H54 (cell line): Measurements from ENCODE around the gene PBXIP1.
A peak's percentile ranks its signal among the peaks of the same experiment; 100 is the strongest.

Experiments
- DNase-seq: peaks from one replicate; pipeline ENCODE4 v3.0.0; 2011; ENCODE audit warnings: low spot score, mixed read lengths; ENCODE audit not compliant: insufficient read length
- FAIRE-seq: peaks from 3 replicates; lab custom pipeline; 2011; peaks lifted over from hg19 to GRCh38; lab: Jason Lieb, UNC
- POLR2A ChIP-seq: IDR thresholded peaks from 2 replicates; pipeline ENCODE4 v1.6.1; 2011; ENCODE audit warnings: low read depth, mild to moderate bottlenecking, low read length

Gene PBXIP1, protein sequence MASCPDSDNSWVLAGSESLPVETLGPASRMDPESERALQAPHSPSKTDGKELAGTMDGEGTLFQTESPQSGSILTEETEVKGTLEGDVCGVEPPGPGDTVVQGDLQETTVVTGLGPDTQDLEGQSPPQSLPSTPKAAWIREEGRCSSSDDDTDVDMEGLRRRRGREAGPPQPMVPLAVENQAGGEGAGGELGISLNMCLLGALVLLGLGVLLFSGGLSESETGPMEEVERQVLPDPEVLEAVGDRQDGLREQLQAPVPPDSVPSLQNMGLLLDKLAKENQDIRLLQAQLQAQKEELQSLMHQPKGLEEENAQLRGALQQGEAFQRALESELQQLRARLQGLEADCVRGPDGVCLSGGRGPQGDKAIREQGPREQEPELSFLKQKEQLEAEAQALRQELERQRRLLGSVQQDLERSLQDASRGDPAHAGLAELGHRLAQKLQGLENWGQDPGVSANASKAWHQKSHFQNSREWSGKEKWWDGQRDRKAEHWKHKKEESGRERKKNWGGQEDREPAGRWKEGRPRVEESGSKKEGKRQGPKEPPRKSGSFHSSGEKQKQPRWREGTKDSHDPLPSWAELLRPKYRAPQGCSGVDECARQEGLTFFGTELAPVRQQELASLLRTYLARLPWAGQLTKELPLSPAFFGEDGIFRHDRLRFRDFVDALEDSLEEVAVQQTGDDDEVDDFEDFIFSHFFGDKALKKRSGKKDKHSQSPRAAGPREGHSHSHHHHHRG

DNA sequence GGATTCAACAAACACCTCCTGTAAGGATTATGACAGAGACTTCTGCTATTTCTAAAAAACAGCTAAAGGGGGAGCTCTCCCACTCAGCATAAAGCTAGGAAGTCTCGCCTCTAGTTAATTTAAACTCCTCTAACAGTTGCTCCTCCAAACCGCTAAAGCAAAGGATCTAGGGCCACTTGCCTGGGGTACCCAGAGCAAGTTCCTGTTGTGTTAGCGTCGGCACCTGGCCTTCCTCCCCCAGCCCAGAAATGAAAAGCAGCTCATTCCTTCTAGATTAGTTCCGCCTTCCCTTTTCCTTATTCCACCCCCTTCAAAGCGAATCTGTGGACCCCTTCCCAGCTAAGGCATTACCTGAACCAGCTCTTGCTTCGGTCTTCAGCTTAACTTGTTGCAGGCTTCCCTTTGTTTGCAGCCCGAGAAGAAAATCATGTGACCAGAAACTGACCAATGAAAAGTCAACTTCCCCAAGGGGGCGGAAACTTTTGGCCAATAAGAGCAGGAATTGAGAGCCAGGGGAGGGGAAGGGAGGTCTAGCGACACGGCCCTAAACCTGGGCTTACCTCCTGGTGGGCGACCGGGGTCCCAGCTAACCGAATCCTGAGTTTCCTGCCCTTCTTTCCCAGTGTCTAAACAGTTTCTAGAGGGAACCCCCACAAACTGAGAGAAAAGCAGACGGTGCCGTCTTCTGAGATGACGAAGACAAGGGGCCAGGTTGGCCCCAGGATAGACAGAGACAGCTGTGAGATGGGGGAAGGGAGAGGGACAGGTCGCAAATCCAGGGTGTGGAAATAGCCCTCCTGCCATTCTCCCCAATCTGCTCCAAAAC, at the start of gene PBXIP1:
Gene PBXIP1 (minus strand): TSS at position 382 of the 826 bp plus-strand sequence. CDS start 2,378 bp downstream, outside the sequence.
- no peak for FAIRE-seq
- peak; percentile 28; the same call in 1 of the 2 replicates for TF ChIP-seq POLR2A
- DNase-seq: peak; percentile 94

DNA sequence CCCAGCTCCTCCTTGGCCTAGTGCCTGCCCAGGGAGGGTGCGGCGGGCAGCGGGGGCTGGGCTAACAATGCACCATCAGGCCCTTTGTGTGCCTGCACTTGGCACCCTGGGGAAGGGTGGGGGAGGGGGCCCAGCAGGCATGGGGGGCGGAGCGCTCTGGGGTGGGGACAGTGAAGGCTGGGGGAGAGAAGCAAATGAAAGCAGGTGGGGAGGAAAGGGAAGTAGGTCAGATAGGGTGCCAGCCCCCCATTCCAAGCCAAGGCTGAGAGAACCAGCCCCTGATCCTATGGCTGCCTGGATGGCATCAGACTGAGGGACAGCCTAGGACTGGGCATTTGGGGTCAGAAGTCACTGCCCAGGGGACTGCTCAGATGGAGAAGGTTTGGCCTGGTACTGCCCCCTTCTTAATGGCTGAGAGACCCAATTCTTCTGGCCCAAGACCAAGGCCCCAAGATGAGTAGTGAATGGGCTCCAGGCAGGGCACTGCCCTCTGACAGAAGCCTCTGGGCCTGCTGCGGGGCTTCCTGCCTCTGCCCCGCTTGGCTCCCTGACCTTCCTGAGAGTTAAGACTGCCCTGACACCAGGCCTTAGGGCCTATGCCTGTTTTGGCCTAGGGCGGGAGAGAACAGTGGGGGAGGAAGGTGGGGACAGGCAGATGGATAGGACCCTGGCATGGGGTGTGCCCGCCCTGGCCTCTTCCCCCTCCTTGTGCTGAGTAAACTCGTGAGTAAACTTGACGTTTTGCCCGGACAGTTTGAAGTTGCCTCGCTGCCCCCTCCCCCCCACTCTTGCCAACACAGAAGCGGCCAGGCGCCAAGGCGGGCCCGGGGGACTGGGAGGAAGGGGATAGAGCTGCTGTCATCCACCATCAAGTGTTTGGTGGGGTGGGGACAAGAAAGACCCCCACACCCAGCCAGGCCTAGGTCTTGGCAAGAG, 49.4 kb upstream of the PBXIP1 start:
- FAIRE-seq: peak; percentile 69
- TF ChIP-seq POLR2A: no peak
- DNase-seq: peak; percentile 76

DNA sequence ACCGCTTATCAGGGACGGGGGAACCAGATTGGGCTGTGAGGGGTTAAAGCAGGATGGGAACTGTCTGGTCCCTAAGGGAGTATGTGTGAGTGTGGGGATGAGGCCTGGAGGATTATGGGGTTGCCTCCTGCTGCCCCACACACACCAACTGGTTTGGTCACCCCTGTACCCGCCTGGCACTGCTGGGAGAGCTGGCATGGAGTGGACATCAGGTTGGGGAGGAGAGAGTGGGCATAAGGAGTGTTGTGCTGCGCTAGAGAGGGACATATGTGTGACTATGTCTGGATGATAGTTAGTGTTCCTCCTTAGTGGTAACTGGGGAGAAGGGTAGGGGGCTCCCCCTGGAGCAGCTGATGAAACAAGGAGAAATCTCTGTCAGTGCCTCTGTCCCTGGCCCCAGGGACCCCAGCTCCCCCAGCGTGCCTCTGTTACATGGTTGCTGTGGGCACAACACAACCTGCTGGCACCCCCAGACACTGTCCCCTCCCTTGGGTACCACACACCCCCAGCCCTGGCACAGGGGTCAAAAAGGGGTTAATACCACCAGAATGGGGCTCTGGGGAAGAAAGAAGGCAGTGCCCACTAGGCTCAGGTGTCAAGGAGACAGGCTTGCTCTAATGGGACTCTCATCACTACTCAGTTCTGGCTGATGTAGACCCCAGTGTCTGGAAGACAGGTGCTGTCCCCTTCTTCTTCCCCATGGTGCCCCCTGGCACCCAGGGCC, 48.6 kb upstream of the PBXIP1 start:
- FAIRE-seq (no peak), DNase-seq (no peak)
- TF ChIP-seq POLR2A: no peak

DNA sequence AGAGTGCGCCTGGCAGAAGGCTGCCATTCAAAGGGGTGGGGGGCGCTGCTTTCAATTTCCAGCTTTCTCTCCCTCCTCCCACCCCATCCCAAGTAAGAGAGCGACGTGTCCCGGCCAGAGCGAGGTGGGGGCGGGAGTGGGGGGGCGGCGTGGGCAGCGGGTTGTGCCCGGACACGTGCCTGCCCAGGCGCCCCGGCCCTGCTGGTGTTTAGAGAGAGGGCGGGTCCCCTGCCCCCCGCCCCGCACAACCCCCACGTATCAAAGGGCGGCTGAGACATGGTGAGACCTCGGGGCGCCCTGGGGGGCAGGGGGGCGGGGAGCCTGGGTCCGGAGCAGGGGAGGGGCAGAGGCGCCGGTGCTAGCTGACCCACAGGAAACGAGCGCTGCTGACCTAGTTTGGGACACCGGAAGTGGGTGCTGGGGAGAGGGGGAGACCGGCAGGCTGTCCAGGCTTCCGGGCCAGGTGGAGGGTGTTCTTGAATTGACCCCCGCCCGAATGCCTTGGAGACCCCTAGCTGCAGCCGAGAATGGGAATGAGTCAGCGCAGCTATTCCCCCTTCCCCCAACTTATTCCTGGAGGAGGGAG, 48.0 kb upstream of the PBXIP1 start:
- peak; percentile 8; the same call in 1 of the 2 replicates for TF ChIP-seq POLR2A
- FAIRE-seq (no peak), DNase-seq (peak; percentile 72)

DNA sequence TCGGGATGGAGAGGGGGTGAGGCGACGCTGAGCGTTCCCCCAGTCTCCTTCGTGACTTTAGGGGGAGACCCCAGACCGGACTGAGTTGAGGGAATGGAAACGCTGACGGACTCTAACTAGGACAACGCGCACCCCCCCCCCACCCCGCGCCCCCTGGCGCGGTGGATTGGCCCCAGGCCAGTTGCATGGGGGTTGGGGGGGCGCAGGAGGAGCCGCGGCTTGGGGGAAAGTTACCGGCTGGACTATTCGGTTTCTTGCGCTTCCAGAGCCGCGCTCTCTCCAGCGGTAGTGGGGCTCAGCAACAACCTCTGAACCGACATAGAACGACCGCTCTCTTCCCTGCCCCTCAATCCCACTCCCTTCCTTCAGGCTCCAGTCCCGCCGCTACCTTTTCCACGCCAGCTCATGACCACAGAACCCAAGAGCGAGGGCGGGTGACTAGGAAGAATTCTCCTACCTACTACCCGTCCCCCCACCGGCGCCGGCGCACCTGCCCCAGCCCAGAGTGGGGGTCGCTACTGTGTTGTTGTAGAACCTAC, 47.4 kb upstream of the PBXIP1 start:
- FAIRE-seq (no peak), DNase-seq (no peak)
- no peak; the same call in 1 of the 2 replicates for TF ChIP-seq POLR2A

DNA sequence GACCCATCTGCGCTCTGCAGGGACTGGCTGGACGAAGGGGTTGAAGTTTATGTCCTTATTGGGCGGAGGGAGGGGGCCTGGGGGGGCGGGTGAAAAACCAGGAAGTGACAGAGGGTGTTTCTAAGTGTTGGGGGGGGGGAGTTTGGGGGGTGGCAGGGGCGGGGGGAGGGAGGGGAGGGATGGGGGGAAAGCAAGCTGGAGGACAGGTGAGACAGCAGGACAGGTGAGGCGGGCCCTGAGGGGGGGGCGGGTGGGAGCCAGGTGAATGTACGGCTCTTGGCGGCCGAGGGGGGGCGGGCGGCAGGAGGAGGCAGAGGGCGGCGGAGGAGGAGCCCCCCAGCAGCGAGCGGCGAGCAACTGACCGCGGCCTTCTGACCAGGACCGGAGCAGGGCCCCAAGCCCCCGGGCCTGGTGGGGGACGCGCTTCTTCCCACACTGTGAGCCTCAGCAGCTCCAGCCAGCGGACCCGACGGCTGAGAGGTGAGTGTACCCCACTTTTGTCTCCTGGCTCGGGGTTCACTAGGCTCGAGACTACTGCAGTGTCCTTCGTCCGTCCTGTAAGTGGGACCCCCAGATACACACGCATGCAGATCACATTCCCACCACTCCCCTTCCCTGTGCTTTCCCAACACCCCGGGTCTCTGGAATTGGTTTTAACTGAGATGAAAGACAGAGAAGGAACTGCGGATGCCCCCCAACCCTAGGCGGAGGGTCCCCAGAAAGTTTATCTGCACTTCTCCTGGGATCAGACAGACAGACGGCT, 46.7 kb upstream of the PBXIP1 start, which contains the start of gene ZBTB7B:
Gene ZBTB7B (plus strand): TSS at position 339 of the 763 bp plus-strand sequence. CDS start 11,859 bp downstream, outside the sequence.
- TF ChIP-seq POLR2A: no peak
- DNase-seq (no peak), FAIRE-seq (no peak)

DNA sequence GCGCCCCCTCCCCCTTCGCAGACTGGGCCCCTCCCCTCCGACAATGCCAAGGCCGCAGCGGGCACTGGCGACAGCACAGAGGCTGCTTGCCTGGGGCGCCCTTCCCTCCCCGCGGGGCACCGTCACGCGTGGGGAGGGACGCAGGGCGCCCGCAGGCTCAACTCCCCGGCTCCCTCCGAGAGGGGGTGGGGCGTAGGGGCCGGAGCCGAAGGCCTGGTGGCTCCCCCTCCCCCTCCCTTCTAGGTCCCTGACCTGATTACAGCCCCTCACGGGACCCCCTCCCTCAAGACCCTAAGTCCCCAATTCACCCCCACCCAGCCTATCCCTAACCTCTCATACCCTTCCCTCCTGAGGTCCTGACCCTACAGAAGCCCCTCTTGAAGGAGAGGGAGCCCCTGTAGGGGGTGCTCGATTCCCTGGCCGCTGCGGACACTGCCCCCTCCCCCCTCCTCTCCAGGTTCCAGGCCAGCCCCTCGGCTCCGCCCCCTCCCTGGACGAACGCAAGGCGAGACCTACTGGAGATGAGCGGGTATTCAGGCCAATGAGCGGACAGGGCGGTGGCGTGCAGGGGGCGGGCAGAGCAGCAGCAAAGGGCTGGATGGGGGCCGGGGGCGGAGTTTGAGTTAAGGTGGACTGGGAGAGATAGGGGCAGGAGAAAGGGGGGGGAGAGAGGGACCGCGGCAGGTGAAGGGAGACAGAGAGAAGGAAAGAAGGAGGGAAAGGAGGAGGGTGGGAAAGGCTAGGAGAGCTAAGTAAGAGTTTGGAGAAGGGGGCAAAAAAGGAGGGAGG, 46.0 kb upstream of the PBXIP1 start:
- TF ChIP-seq POLR2A: peak; percentile 8; the same call in 1 of the 2 replicates
- no peak for FAIRE-seq
- peak; percentile 94 for DNase-seq

DNA sequence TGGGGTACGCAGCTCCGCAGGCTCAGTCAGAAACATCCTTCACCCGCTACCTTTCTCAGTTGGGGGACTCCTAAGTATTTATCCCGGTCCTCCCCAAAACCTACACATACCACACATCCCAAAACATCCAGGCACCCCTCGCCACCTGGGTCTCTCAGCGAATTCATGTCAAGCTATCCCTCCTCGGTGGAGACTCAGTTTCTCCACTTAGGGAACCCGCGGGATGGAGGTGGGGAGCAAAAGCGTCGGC, 45.5 kb upstream of the PBXIP1 start:
- no peak for FAIRE-seq
- no peak for TF ChIP-seq POLR2A
- DNase-seq: no peak

DNA sequence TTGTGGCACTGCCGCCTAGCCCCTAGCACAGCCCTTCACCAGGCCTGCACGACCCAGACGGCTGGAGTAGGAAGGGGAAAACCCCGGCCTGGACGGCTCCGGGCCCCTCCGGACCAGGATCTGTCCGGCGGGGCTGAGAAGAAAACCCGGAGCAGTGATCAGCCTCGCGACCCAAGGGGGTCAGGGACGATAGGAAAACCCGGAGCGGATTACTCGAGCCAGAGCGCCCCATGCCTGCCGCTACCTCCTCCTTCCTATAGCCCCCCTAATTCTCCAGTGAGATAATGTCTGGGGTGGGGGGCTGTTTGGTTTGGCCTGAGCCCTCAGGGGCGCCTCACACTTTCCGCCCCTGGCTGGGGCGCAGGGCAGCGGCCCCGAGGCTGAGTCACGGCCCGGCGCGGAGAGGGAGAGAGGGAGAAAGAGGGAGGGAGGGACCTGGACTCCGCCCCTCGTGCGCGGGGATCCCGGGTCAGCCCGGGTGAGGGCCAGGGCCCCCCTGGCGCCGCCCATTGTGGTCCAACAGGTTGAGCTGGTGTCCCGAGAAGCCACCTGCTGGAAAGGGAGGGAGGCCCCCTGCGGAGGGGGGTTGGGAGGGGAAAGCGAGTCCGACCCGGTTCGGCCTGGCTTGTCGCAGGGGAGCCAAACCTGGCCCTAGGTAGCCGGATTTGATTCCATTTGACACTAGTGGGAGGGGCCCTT, 45.0 kb upstream of the PBXIP1 start:
- TF ChIP-seq POLR2A: no peak; the same call in 1 of the 2 replicates
- FAIRE-seq (no peak), DNase-seq (peak; percentile 82)

DNA sequence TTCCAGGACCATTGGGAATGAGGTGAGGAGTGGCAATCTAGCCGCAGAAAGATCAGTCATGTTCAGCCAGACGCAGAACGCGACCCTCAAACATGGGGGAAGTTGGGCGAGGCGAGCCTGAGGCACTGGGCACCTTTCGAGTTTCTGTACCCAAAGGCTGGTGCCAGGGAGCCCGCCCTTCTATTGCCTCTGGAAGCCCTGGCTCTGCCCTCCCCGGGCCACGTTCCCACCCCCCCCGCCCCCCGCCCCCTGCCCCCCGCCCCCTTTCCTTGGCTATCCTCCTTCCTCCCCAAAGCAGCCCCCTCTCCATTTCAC, 44.5 kb upstream of the PBXIP1 start:
- DNase-seq (no peak), FAIRE-seq (no peak)
- TF ChIP-seq POLR2A: no peak
